Urinary bladder (tissue), 4 donors: ENCODE data around the gene ZDHHC11. TPM values are rescaled to one million over a fixed set of nuclear protein-coding genes. Genes with fewer than 3 reads are reported as not detected.
A peak's percentile ranks its signal among the peaks of the same experiment; 100 is the strongest.
"Not testable (repeated sequence)": the region's sequence is repeated elsewhere in the genome, so short reads cannot be mapped to it uniquely, and the experiment has no call there.

Experiments
- DNase-seq: peaks from one replicate; pipeline ENCODE4 v3.0.0-alpha.2; 2015; ENCODE audit errors: extremely low spot score
- H3K27ac ChIP-seq: one replicate; pipeline ENCODE4 v1.5.1; 2013; ENCODE audit warnings: low read depth, mild to moderate bottlenecking, moderate library complexity
- H3K36me3 ChIP-seq: one replicate; pipeline ENCODE4 v1.6.1; 2013; ENCODE audit warnings: mild to moderate bottlenecking, moderate library complexity; ENCODE audit not compliant: insufficient read depth
- H3K4me1 ChIP-seq: one replicate; pipeline ENCODE4 v1.6.1; 2013; ENCODE audit warnings: mild to moderate bottlenecking, moderate library complexity; ENCODE audit not compliant: insufficient read depth
- H3K4me3 ChIP-seq: one replicate; pipeline ENCODE4 v1.5.1; 2013; ENCODE audit warnings: low read depth, low read length
- WGBS: extraction: QIAGEN DNeasy Blood & Tissue Kit; methylation state at CpG from one replicate; pipeline ENCODE4 v1.1.7; 2013; 5-methylcytosine and 5-hydroxymethylcytosine counted together
- polyA plus RNA-seq: library from polyadenylated mRNA; stranded (reverse); fragments of 200-250 nt; gene quantifications from one replicate; pipeline ENCODE4 v1.2.3, GENCODE V29; 2013
- total RNA-seq: library from RNA; depleted of rRNA; stranded (reverse); fragments of >200 nt; gene quantifications from one replicate; pipeline ENCODE4 v1.2.3, GENCODE V29; 2014
- donor health status: healthy with polysubstance abuse.
- donor health status: healthy.

The ZDHHC11 gene
- total and polyA plus RNA-seq, 2 donors, result 5.9 to 9.3 TPM

DNA sequence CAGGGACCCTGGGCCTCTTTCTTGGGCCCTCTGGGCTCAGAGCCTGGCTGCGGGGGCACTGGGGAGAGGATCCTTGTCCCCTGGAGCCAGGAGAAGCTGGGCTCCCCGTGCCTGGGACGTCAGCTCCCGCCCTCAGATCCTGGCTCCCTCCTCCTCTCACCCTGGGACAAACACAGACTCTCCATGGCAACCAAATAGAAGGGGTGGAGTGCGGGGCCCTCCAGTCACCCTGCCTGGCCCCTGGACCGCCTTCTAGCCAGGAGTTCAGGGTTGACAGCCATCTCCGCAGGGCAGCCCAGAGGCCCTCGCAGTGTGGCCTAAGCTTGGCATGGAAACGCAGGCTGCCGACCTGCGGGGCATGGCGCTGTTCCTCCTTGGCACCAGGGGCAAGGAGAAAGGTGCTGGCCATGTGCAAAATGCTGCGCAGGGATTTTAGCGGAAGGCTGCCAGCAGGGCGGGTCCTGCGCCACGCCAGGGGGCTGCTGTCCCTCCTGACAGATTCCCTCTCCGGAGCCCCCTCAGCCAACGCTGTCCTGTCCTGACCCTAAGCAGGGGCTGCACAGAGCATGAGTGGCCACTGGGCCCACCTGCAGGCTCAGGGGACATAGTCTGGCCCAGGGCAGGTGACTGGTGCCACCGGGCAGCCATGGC lies 1.0 kb downstream of the ZDHHC11 start:
- no peak overlapping the region for H3K4me3 ChIP-seq
- H3K27ac ChIP-seq, result no peak overlapping the region
- whole genome bisulfite sequencing, result 52% methylated on average over 20 of the region's 20 CpGs
- no peaks in the 10 kb centered on the region for H3K36me3 ChIP-seq
- DNase-seq, result peak; percentile 39
- H3K4me1 ChIP-seq, result no peaks in the 10 kb centered on the region

DNA sequence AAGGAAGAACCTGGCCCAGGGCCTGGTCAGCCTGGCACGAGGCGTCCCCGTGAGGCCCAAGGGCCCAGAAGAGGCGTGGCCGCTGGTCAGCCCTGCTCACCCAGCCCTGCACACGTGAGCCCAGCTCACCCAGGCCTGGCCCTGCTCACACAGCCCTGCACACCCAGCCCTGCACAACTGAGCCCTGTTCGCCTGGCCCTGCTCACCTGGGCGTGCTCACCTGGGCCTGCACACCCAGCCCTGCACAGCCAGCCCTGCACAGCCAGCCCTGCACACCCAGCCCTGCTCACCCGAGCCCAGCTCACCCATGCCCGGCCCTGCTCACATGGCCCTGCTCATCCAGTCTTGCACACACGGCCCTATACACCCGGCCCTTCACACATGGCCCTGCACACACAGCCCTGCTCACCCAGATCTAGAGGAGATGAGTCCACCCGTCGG lies 2.1 kb downstream of the ZDHHC11 start:
- 89% methylated on average over 14 of the region's 14 CpGs for WGBS
- no peaks in the 10 kb centered on the region for H3K4me1 ChIP-seq
- DNase-seq, result no peak
- H3K4me3 ChIP-seq, result no peak overlapping the region
- H3K27ac ChIP-seq, result no peak overlapping the region
- no peaks in the 10 kb centered on the region for H3K36me3 ChIP-seq

DNA sequence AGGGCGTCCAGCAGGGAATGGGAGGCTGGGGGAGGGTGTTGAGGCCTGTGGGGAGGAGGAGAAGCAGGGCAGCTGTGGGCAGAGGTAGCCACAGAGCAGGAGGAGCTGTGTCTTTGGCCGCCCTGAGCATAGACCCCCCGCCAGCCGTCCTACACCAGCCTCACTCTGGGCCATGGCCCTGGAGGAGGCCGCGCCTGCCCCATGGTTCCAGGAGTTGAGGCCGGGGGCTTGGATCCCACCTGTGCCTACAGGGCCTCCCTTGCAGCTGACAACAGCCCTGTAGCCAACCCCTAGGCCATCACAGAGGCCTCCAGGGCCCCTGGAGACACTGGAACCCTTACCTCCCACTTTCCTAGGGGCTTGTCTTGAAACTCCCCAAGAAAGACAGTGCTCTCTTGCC lies 3.0 kb downstream of the ZDHHC11 start:
- not testable (repeated sequence) for H3K36me3 ChIP-seq, H3K4me3 ChIP-seq, H3K27ac ChIP-seq, H3K4me1 ChIP-seq, DNase-seq
- WGBS, result 96% methylated on average over 6 of the region's 7 CpGs

- 95% methylated on average over 9 of the region's 18 CpGs for WGBS
- not testable (repeated sequence) for DNase-seq, H3K4me3 ChIP-seq, H3K36me3 ChIP-seq, H3K4me1 ChIP-seq, H3K27ac ChIP-seq
Observed at GRCh38 chr5:847212-847611, 3.6 kb downstream of the ZDHHC11 start.

GRCh38 chr5:846602-847091 lies 4.1 kb downstream of the ZDHHC11 start:
- 87% methylated on average over 18 of the region's 18 CpGs for WGBS
- not testable (repeated sequence) for H3K4me1 ChIP-seq, H3K36me3 ChIP-seq, DNase-seq, H3K27ac ChIP-seq, H3K4me3 ChIP-seq

DNA sequence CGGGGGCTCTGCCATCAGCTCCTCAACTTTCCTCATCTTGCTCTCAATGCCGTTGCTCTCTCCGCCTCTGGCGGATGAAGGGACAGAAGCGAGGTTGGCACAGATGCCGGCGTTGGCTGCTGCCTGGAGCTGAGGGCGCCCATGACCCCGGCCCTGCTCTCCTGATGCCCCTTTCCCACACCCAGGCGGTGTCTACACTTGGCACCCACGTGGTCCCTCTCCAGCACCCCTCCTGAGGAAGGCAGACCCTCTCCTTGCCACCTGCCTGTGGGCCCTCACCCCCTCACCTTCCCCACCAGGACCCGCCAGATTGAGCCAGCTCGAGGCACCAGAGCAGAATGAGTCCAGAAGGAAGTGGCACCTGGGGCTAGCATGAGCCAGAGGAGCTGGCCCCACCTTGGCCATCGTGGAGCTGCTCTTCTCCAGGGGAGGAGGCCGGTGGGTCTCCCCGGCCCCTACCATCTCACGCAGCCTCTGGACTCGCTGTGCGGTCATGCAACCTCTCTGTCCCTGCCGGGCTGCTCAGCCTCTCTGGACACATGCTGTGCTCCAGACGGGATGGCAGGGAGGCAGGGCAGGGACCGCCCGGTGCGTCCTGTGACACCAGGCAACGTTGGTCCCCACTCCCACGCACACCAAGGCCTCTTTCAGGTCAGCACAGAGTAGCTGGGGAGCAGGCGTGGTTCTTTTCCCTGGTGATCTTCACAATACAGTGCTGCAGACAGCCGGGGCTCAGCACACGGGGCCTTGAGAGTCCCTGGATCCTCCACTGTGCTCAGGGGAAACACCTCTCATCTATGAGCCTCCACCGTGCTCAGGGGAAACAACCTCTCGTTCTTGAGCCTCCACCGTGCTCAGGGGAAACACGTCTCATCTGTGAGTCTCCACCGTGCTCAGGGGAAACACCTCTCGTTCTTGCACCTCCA lies 4.8 kb downstream of the ZDHHC11 start:
- not testable (repeated sequence) for H3K27ac ChIP-seq, H3K4me1 ChIP-seq, DNase-seq, H3K4me3 ChIP-seq, H3K36me3 ChIP-seq
- 87% methylated on average over 26 of the region's 35 CpGs for WGBS

DNA sequence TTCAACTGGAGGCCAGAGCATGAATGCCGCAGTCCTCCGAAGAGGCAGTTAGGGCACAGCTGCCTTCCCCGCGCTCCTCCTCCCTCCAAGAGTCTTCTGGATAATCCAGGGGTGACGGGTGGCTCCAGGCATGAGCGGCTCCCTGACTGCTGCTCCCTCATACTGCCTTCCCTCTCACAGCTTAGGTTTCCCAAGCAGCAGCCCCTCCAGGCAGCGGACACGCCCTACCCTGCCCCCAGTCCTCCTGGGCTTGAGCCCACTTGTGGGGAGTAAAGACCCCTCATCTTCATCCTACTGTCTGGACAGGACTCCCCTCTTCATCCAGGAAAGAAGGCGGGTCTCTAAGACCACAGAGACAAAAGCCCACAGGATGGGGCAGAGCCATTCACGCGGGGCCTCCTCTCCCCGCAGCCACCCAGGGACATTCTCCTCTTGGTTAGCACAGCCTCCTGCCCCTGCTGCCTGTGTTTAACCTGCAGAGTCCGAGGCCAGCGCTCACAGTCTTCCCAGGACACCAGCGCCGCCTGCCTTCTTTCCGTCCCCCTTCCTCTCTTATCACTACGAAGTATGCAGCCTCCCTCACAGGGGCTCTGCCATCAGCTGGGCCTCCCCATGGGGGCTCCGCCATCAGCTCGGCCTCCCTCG lies 5.6 kb downstream of the ZDHHC11 start:
- not testable (repeated sequence) for DNase-seq, H3K36me3 ChIP-seq, H3K4me3 ChIP-seq, H3K4me1 ChIP-seq, H3K27ac ChIP-seq
- WGBS, result 77% methylated on average over 16 of the region's 21 CpGs

GRCh38 chr5:844426-844825 lies 6.4 kb downstream of the ZDHHC11 start:
- 92% methylated on average over 14 of the region's 16 CpGs for WGBS
- H3K36me3 ChIP-seq, H3K4me1 ChIP-seq, DNase-seq, H3K4me3 ChIP-seq, H3K27ac ChIP-seq: not testable (repeated sequence)

- WGBS, result 75% methylated on average over 22 of the region's 22 CpGs
- not testable (repeated sequence) for DNase-seq, H3K4me3 ChIP-seq, H3K4me1 ChIP-seq, H3K36me3 ChIP-seq, H3K27ac ChIP-seq
Observed at GRCh38 chr5:843926-844325, 6.9 kb downstream of the ZDHHC11 start.

GRCh38 chr5:843371-843770 lies 7.4 kb downstream of the ZDHHC11 start:
- DNase-seq, H3K36me3 ChIP-seq, H3K27ac ChIP-seq, H3K4me3 ChIP-seq, H3K4me1 ChIP-seq: not testable (repeated sequence)
- 94% methylated on average over 19 of the region's 26 CpGs for WGBS

GRCh38 chr5:842402-843221 lies 8.2 kb downstream of the ZDHHC11 start:
- not testable (repeated sequence) for H3K4me3 ChIP-seq, H3K27ac ChIP-seq, H3K36me3 ChIP-seq, DNase-seq, H3K4me1 ChIP-seq
- 87% methylated on average over 29 of the region's 32 CpGs for WGBS

- 87% methylated on average over 14 of the region's 15 CpGs for WGBS
- not testable (repeated sequence) for H3K27ac ChIP-seq, H3K4me3 ChIP-seq, H3K36me3 ChIP-seq, H3K4me1 ChIP-seq, DNase-seq
Observed at GRCh38 chr5:841531-842401, 9.0 kb downstream of the ZDHHC11 start.
